Measurements from ENCODE around the gene SOX8. TPM values are rescaled to one million over a fixed set of nuclear protein-coding genes. Genes with fewer than 3 reads are reported as not detected.
A peak's percentile ranks its signal among the peaks of the same experiment; 100 is the strongest.
"Not testable (repeated sequence)": the region's sequence is repeated elsewhere in the genome, so short reads cannot be mapped to it uniquely, and the experiment has no call there.

SOX8 gene
- total RNA-seq, 1 donor from 2014 or later = 0.98 TPM

DNA sequence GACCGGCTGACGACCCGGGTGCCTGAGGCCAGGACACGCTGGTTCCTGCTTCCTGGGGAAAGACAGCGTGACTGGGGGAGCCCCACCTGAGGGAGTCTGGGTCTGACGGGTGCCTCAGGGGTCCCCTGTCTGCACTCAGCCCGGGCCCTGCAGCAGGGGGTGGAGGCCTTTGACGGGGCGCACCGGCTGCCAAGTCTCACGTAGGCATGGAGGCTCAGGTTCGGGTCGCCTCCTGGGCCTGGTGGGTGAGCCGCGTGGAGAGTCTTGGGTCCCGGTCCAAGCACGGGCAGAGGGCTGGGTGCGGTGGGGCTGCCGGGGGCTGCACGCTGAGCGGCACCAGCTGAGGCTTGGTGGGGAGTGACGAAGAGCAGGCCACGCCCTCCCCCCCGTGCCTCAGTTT, 40.9 kb downstream of the SOX8 start:
- no peak overlapping the region for H3K4me3 ChIP-seq (ENCODE audit: insufficient read depth, low read depth, low read length)
- peaks cover 15% of the 10 kb centered on the region for H3K4me1 ChIP-seq (ENCODE audit: insufficient read depth, low read length)
- no peak for FAIRE-seq
- no peak for DNase-seq (ENCODE audit: low read depth)
- Mint-ChIP-seq H3K36me3 (ENCODE audit: low read depth, unreplicated experiment) (no peaks in the 10 kb centered on the region), H3K27me3 (ENCODE audit: low read depth, unreplicated experiment) (peaks cover 39% of the 10 kb centered on the region), H3K4me1 (ENCODE audit: low read depth, unreplicated experiment) (no peaks in the 10 kb centered on the region), H3K27ac (ENCODE audit: unreplicated experiment) (no peak overlapping the region), H3K9me3 (ENCODE audit: unreplicated experiment) (no peaks in the 10 kb centered on the region), H3K4me3 (ENCODE audit: unreplicated experiment) (no peak overlapping the region)
- H3K27me3 ChIP-seq (ENCODE audit: insufficient read depth, low read length) = peaks cover 35% of the 10 kb centered on the region
- no peaks in the 10 kb centered on the region for H3K36me3 ChIP-seq (ENCODE audit: insufficient read depth, low read length)
- no peak for TF ChIP-seq EZH2 (IDR thresholded peaks at IDR 0.05; ENCODE audit: insufficient read depth, low read length)
- TF ChIP-seq, protein P1, sequence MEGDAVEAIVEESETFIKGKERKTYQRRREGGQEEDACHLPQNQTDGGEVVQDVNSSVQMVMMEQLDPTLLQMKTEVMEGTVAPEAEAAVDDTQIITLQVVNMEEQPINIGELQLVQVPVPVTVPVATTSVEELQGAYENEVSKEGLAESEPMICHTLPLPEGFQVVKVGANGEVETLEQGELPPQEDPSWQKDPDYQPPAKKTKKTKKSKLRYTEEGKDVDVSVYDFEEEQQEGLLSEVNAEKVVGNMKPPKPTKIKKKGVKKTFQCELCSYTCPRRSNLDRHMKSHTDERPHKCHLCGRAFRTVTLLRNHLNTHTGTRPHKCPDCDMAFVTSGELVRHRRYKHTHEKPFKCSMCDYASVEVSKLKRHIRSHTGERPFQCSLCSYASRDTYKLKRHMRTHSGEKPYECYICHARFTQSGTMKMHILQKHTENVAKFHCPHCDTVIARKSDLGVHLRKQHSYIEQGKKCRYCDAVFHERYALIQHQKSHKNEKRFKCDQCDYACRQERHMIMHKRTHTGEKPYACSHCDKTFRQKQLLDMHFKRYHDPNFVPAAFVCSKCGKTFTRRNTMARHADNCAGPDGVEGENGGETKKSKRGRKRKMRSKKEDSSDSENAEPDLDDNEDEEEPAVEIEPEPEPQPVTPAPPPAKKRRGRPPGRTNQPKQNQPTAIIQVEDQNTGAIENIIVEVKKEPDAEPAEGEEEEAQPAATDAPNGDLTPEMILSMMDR (IDR thresholded peaks at IDR 0.05; ENCODE audit: insufficient read depth, low read depth, low read length) = no peak
- no peaks in the 10 kb centered on the region for H3K79me2 ChIP-seq (ENCODE audit: insufficient read depth, low read length)
- H4K20me1 ChIP-seq (ENCODE audit: insufficient read depth, low read length) = no peaks in the 10 kb centered on the region
- H3K4me2 ChIP-seq (ENCODE audit: low read length) = no peak overlapping the region
- H3K9ac ChIP-seq (ENCODE audit: low read length) = no peak overlapping the region
- no peaks in the 10 kb centered on the region for H3K9me3 ChIP-seq (ENCODE audit: insufficient read depth, low read depth, low read length)
- H2AFZ ChIP-seq (ENCODE audit: low read depth, low read length) = no peak overlapping the region
- H3K27ac ChIP-seq (ENCODE audit: low read depth, low read length) = no peak overlapping the region

DNA sequence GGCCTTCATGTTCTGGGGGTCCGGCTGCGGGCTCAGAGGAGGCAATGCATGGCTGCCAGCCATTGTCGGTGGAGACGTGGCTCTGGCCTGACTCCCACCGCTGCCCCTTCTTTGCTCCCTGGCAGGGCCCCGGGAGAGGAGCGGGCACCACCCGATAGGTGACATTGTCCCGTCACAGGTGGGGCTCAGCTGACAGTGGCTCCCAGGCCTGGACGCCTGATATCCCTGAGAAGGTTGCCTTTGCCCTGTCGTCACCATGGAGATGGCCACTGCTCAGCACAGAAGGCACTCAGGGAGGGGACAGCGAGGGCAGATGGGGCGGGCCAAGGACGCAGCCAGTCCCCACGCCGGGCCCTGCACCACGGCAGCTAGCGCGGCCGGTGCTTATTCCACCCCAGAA, 42.6 kb downstream of the SOX8 start:
- Histone ChIP-seq H3K27me3 (ENCODE audit: insufficient read depth, low read length) (peaks cover 27% of the 10 kb centered on the region), H3K9ac (ENCODE audit: low read length) (no peak overlapping the region), H4K20me1 (ENCODE audit: insufficient read depth, low read length) (no peaks in the 10 kb centered on the region), H2AFZ (ENCODE audit: low read depth, low read length) (no peak overlapping the region), H3K4me2 (ENCODE audit: low read length) (no peak overlapping the region), H3K4me1 (ENCODE audit: insufficient read depth, low read length) (peaks cover 10% of the 10 kb centered on the region), H3K9me3 (ENCODE audit: insufficient read depth, low read depth, low read length) (no peaks in the 10 kb centered on the region), H3K36me3 (ENCODE audit: insufficient read depth, low read length) (no peaks in the 10 kb centered on the region), H3K4me3 (ENCODE audit: insufficient read depth, low read depth, low read length) (no peak overlapping the region), H3K27ac (ENCODE audit: low read depth, low read length) (no peak overlapping the region), H3K79me2 (ENCODE audit: insufficient read depth, low read length) (no peaks in the 10 kb centered on the region)
- Mint-ChIP-seq H3K27me3 (ENCODE audit: low read depth, unreplicated experiment) (peaks cover 30% of the 10 kb centered on the region), H3K4me3 (ENCODE audit: unreplicated experiment) (no peak overlapping the region), H3K27ac (ENCODE audit: unreplicated experiment) (no peak overlapping the region), H3K9me3 (ENCODE audit: unreplicated experiment) (no peaks in the 10 kb centered on the region), H3K36me3 (ENCODE audit: low read depth, unreplicated experiment) (no peaks in the 10 kb centered on the region), H3K4me1 (ENCODE audit: low read depth, unreplicated experiment) (no peaks in the 10 kb centered on the region)
- FAIRE-seq (no peak), DNase-seq (ENCODE audit: low read depth) (no peak)
- TF ChIP-seq, protein P1 (IDR thresholded peaks at IDR 0.05; ENCODE audit: insufficient read depth, low read depth, low read length) = no peak

DNA sequence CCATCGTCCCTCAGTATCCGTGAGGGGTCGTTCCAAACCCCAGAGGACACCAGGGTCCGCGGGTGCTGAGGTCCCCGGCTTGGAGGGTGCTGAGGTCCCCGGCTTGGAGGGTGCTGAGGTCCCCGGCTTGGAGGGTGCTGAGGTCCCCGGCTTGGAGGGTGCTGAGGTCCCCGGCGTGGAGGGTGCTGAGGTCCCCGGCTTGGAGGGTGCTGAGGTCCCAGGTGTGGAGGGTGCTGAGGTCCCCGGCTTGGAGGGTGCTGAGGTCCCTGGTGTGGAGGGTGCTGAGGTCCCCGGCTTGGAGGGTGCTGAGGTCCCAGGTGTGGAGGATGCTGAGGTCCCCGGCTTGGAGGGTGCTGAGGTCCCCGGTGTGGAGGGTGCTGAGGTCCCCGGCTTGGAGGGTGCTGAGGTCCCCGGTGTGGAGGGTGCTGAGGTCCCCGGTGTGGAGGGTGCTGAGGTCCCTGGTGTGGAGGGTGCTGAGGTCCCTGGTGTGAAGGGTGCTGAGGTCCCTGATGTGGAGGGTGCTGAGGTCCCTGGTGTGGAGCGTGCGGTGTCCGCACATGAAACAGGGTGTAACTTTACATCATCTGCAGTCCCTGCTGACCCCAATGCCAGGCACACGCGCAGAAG, 43.7 kb downstream of the SOX8 start:
- H3K27me3 ChIP-seq (ENCODE audit: insufficient read depth, low read length) = peaks cover 30% of the 10 kb centered on the region
- H2AFZ ChIP-seq (ENCODE audit: low read depth, low read length); H3K36me3 ChIP-seq (ENCODE audit: insufficient read depth, low read length); H3K9me3 ChIP-seq (ENCODE audit: insufficient read depth, low read depth, low read length); H3K4me1 ChIP-seq (ENCODE audit: insufficient read depth, low read length); H3K4me3 ChIP-seq (ENCODE audit: insufficient read depth, low read depth, low read length); H3K9ac ChIP-seq (ENCODE audit: low read length); H3K36me3 Mint-ChIP-seq (ENCODE audit: low read depth, unreplicated experiment); H3K9me3 Mint-ChIP-seq (ENCODE audit: unreplicated experiment); H3K27ac ChIP-seq (ENCODE audit: low read depth, low read length); H3K27ac Mint-ChIP-seq (ENCODE audit: unreplicated experiment); H3K4me3 Mint-ChIP-seq (ENCODE audit: unreplicated experiment); H3K4me1 Mint-ChIP-seq (ENCODE audit: low read depth, unreplicated experiment); FAIRE-seq; H3K4me2 ChIP-seq (ENCODE audit: low read length); H3K79me2 ChIP-seq (ENCODE audit: insufficient read depth, low read length); H4K20me1 ChIP-seq (ENCODE audit: insufficient read depth, low read length): not testable (repeated sequence)
- peak; percentile 17 for DNase-seq (ENCODE audit: low read depth)
- H3K27me3 Mint-ChIP-seq (ENCODE audit: low read depth, unreplicated experiment) = peaks cover 33% of the 10 kb centered on the region
